Fibroblast of pulmonary artery (primary cell): ENCODE results near the gene SASH3.

ENCODE experiments used
- DNase-seq: peaks from one replicate; pipeline ENCODE4 v3.0.0-alpha.2; 2010; ENCODE audit warnings: low read depth
- H3K4me3 ChIP-seq: replicated peaks from 2 replicates; pipeline ENCODE4 v1.5.1; 2011; ENCODE audit warnings: low read depth, mild to moderate bottlenecking, control low read depth, low read length, moderate library complexity
- CTCF ChIP-seq: IDR thresholded peaks from 2 replicates; pipeline ENCODE4 v1.5.1; 2011; ENCODE audit warnings: mild to moderate bottlenecking, control low read depth, low read length, inconsistent platforms; ENCODE audit errors: missing control alignments

SASH3 gene

DNA sequence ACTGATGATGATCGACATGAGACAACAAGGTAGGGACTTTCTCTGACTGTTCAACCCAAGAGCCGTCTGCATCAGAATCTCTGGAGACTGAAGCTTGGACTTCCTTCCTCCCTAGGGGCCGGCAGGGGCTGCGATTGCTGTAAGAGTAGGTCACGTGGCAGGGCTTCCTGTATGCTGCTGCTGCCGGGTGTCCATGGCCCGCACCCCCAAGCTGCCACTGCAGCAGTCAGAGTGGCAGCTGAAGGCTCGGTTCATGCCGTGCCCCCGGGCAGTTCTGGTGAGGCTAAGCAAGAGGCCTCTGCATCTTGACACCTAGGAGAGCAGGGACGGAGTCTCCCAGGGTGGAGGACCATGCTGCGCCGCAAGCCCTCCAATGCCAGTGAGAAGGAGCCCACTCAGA is at the start of gene SASH3:
Gene SASH3, plus strand, starts transcription at position 203 of the 400 bp plus-strand sequence. Its CDS starts 149 bp downstream, at position 352.
- DNase-seq = no peak
- no peak within 1 kb of the TSS for H3K4me3 ChIP-seq
- TF ChIP-seq CTCF = no peak

- H3K4me3 ChIP-seq = no peak overlapping the region
- no peak for DNase-seq
- no peak for TF ChIP-seq CTCF
Measured at GRCh38 chrX:129731228-129731627, 48.5 kb upstream of the SASH3 start.

DNA sequence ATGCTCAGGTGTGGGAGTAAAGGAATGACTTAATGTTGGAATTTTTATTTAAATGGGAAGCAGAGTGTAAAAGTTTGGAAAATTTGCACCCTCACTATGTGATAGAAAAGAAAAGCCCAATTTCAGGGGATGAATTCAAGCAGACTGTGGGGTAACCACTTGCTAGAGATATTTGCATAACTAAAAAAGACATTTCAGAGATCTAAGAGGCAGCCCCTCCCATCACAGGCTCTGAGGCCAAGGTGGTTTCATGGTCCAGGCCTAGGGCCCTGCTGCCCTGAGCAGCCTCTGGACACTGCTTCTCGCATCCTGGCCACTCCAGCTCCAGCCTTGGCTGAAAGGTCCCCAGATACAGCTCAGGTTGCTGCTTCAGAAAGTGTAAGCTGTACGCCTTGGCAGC is 46.9 kb upstream of the SASH3 start:
- no peak for DNase-seq
- no peak for TF ChIP-seq CTCF
- H3K4me3 ChIP-seq = no peak overlapping the region

DNA sequence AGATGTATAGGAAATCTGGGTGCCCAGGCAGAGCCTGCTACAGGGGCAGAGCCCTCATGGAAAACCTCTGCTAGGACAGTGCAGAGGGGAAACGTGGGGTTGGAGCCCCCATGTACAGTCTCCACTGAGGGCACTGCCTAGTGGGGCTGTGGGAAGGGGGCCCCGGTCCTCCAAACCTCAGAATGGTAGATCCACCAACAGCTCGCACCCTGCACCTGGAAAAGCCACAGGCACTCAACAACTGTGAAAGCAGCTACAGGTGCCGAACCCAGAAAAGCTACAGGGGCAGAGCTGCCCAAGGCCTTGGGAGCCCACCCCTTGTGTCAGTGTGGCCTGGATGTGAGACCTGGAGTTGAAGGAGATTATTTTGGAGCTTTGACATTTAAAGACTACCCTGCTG is 46.4 kb upstream of the SASH3 start:
- DNase-seq = no peak
- H3K4me3 ChIP-seq = no peak overlapping the region
- TF ChIP-seq CTCF = no peak

DNA sequence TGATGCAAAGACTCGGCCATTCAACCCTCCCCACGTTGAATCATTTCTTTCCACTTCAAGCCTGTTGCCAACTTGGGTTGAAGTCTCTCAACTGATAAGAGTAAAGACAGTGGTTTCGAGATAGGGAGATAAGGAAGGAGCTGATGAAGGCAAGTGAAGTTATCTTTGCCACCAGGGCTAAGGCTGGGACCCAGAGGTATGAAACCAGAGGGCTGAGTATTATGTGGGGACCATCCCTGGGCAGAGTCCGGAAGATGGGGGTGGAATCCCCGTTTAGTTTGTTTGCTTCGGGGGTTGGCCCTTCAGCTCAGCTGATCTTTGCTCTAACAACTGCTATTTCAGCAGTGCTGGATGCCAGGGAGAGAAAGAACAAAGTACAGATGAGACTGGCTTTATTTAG is 43.3 kb upstream of the SASH3 start:
- no peak for DNase-seq
- no peak overlapping the region for H3K4me3 ChIP-seq
- no peak for TF ChIP-seq CTCF

- no peak overlapping the region for H3K4me3 ChIP-seq
- DNase-seq = no peak
- no peak for TF ChIP-seq CTCF
Measured at GRCh38 chrX:129737916-129738315, 41.8 kb upstream of the SASH3 start.

GRCh38 chrX:129738466-129739308 is 41.1 kb upstream of the SASH3 start, which contains the start of gene XPNPEP2:
Gene XPNPEP2, plus strand, starts transcription at chrX:129738979. Its CDS starts 235 bp downstream, at chrX:129739214.
- H3K4me3 ChIP-seq = no peak within 1 kb of the TSS
- TF ChIP-seq CTCF = no peak
- DNase-seq = peak; percentile 67
